Calu3 (cell line): ENCODE measurements around the gene INO80E. TPM values are rescaled to one million over a fixed set of nuclear protein-coding genes. Genes with fewer than 3 reads are reported as not detected.

Experiments
- BruUV-seq: library from RNA; stranded (reverse); fragments of 400-500 nt; replicated peaks from 2 replicates; lab custom pipeline; 2021; lab: Mats Ljungman, UMichigan
- CTCF ChIA-PET: fragments of 300-600 bp; sonication (Branson Sonifier 250); formaldehyde crosslinking; loops from one replicate; lab custom pipeline; 2022; ENCODE audit warnings: antibody characterized with exemption; lab: Charles Lee
- DNase-seq: peaks from one replicate; pipeline ENCODE4 v3.0.0; 2022
- H3K27ac Mint-ChIP-seq: one replicate; pipeline ENCODE4 v1.8.0; 2022; ENCODE audit warnings: mixed read lengths; ENCODE audit not compliant: unreplicated experiment
- H3K27me3 Mint-ChIP-seq: one replicate; pipeline ENCODE4 v1.8.0; 2022; ENCODE audit warnings: mixed read lengths; ENCODE audit not compliant: unreplicated experiment
- H3K36me3 Mint-ChIP-seq: one replicate; pipeline ENCODE4 v1.8.0; 2022; ENCODE audit warnings: mild to moderate bottlenecking, moderate library complexity, mixed read lengths; ENCODE audit not compliant: insufficient read depth, unreplicated experiment
- H3K4me1 Mint-ChIP-seq: one replicate; pipeline ENCODE4 v1.8.0; 2022; ENCODE audit warnings: mild to moderate bottlenecking, low read depth, mixed read lengths; ENCODE audit not compliant: unreplicated experiment
- H3K4me3 Mint-ChIP-seq: one replicate; pipeline ENCODE4 v1.8.0; 2022; ENCODE audit warnings: mild to moderate bottlenecking, low read depth, moderate library complexity, mixed read lengths; ENCODE audit not compliant: unreplicated experiment
- H3K9me3 Mint-ChIP-seq: one replicate; pipeline ENCODE4 v1.8.0; 2022; ENCODE audit warnings: low read depth, mixed read lengths; ENCODE audit not compliant: unreplicated experiment
- intact Hi-C: fragments of 100-400 bp; cut with micrococcal nuclease; formaldehyde crosslinking; loops from one replicate; pipeline ENCODE4 v1.10.0; 2022; ENCODE audit not compliant: unreplicated experiment
- total RNA-seq: library from RNA; stranded (reverse); gene quantifications from 2 replicates; pipeline ENCODE4 v1.2.3, GENCODE V29; 2022
- TF ChIP-seq, protein P1 (sequence below): fragments of 200-600 bp; IDR thresholded peaks from one replicate; pipeline ENCODE4 v1.8.0; 2022; ENCODE audit warnings: antibody characterized with exemption; ENCODE audit not compliant: unreplicated experiment

INO80E gene
- total RNA-seq, 1 experiment from 2014 or later: 107 TPM

DNA sequence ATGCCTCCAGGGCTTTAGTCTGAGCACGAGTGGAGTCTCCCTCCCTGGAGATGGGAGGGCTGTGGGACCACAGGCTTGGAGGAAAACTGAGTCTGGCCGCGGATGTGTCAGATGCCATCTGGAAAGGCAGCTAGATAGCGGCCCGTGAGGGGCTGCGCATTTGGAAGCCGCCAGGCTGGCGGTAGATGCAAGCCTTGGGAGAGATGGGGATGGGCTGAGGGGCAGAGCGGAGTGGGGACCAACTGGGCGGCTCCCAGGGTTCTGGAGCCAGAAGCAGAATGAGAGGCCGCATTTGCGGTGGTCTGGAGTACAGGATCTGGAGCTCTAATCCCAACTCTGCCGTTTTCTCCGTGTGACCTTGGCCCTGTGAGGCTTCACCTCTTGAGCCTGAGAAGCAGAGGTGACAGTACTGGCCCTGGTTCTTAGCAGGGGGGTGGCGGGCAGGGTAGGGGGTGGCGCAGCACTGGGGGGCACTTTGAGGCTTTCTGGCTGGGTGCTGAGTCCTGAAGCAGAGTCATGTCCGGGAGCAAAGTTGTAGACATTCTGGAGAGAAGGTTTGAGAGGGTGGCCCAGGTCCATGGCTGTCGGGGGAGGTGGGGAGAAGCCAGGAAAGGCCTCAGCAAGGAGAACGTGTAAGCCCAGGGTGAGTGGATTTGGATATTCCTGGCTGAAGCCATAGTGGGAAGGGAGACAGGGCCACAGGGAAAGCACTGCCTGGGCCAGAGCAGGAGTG is 6.7 kb downstream of the INO80E start:
- CTCF ChIA-PET: no interaction called here
- peaks cover 6% of the 10 kb centered on the region for H3K4me1 Mint-ChIP-seq
- BruUV-seq: no TSS peak
- no peak for DNase-seq
- H3K36me3 Mint-ChIP-seq: peaks cover 37% of the 10 kb centered on the region
- TF ChIP-seq, protein P1, sequence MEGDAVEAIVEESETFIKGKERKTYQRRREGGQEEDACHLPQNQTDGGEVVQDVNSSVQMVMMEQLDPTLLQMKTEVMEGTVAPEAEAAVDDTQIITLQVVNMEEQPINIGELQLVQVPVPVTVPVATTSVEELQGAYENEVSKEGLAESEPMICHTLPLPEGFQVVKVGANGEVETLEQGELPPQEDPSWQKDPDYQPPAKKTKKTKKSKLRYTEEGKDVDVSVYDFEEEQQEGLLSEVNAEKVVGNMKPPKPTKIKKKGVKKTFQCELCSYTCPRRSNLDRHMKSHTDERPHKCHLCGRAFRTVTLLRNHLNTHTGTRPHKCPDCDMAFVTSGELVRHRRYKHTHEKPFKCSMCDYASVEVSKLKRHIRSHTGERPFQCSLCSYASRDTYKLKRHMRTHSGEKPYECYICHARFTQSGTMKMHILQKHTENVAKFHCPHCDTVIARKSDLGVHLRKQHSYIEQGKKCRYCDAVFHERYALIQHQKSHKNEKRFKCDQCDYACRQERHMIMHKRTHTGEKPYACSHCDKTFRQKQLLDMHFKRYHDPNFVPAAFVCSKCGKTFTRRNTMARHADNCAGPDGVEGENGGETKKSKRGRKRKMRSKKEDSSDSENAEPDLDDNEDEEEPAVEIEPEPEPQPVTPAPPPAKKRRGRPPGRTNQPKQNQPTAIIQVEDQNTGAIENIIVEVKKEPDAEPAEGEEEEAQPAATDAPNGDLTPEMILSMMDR: no peak
- intact Hi-C loops: no loop called here
- H3K27me3 Mint-ChIP-seq: no peaks in the 10 kb centered on the region
- H3K27ac Mint-ChIP-seq: peak overlapping the region; percentile 42
- H3K9me3 Mint-ChIP-seq: no peaks in the 10 kb centered on the region
- H3K4me3 Mint-ChIP-seq: no peak overlapping the region

DNA sequence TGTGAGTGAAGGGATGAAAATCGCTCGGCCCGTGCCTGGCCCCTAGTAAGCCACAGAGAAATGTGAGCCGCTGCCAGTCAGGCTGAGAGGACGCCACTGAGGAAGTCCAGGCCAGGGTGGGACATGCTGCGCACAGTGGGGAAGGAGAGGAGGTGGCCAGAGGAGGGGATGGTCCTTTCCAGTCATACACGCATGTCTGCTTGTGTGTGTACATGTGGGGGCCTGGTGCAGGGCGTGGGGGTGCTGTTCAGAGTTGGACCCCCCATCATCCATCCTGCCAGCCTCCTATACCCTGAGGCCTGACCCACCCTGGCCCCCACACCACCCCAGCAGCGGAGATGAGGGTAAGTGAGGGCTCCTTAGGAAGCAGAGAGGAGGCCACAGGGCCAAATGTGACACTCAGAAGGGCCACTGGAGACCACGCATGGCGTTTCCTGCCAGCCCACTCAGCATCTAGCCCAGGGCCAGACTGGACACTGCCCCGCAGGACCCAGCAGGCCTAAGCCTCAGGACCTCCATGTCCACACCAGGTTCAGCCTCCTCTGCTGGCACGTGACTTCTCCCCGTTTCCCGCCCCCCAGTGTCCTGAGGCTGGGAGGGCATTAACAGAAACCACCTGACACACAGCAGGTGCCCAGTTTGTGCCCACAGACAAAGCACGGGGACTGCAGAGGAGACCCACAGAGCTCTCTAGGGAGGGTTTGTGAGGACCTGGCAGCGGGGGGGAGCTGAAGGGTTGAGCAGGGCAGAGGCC is 7.8 kb downstream of the INO80E start:
- BruUV-seq: no TSS peak

GRCh38 chr16:30004424-30004776 is 8.4 kb downstream of the INO80E start:
- TF ChIP-seq, protein P1: no peak
- Mint-ChIP-seq H3K27me3 (no peaks in the 10 kb centered on the region), H3K4me3 (no peak overlapping the region), H3K27ac (peak overlapping the region; percentile 59), H3K36me3 (peaks cover 45% of the 10 kb centered on the region), H3K9me3 (no peaks in the 10 kb centered on the region), H3K4me1 (peaks cover 6% of the 10 kb centered on the region)
- intact Hi-C loops: loop anchor here (2.0 kb wide), 1 partner anchor 106 kb away; the partner anchor contains the start of gene SEZ6L2
- DNase-seq: no peak
- no TSS peak for BruUV-seq
- CTCF ChIA-PET: interaction anchor here (0.6 kb wide), 1 partner anchor 23 kb away, joined by 12 read pairs; no protein-coding TSS in a partner anchor

More for the DNA sequence above, 7.8 kb downstream of the INO80E start:
- DNase-seq: no peak
- CTCF ChIA-PET: interaction anchor here (0.6 kb wide), 1 partner anchor 22 kb away, joined by 12 read pairs; no protein-coding TSS in a partner anchor
- Mint-ChIP-seq H3K27me3 (no peaks in the 10 kb centered on the region), H3K36me3 (peaks cover 40% of the 10 kb centered on the region), H3K4me3 (no peak overlapping the region), H3K27ac (peak overlapping the region; percentile 59), H3K4me1 (peaks cover 6% of the 10 kb centered on the region), H3K9me3 (no peaks in the 10 kb centered on the region)
- intact Hi-C loops: loop anchor here (2.0 kb wide), 1 partner anchor 105 kb away; the partner anchor contains the start of gene SEZ6L2
- TF ChIP-seq, protein P1: no peak

DNA sequence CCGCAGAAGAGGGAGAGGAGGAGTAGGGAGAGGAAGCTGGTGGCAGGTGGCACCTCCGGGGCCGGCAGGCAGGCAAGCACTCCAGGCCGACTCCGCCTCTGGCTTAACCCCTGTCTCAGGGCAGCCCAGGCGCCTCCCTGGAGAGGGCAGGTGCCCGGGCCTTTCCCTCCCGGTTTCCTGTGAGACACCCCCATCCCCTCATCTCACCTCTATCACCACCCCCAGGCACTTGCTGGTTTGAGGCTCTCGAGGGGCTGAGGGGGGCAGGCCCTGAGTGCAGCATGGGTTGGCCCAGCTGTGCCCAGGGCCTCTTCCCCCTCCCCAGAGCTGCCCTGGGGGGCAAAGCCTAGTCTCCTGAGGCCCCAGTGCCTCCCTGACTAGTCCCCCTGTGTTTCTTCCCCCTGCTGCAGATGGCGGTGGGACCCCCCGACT is 8.8 kb downstream of the INO80E start:
- Mint-ChIP-seq H3K27me3 (peaks cover under 1% of the 10 kb centered on the region), H3K36me3 (peaks cover 48% of the 10 kb centered on the region), H3K9me3 (no peaks in the 10 kb centered on the region), H3K27ac (peak overlapping the region; percentile 59), H3K4me3 (no peak overlapping the region), H3K4me1 (peaks cover 6% of the 10 kb centered on the region)
- BruUV-seq: no TSS peak
- TF ChIP-seq, protein P1: no peak
- intact Hi-C loops: loop anchor here (2.0 to 5.0 kb wide), 3 partner anchors 106 to 183 kb away; partner anchors contain the start of genes CDIPT, MVP and SEZ6L2
- DNase-seq: no peak
- CTCF ChIA-PET: interaction anchor here (0.6 to 1.6 kb wide), 4 partner anchors 23 to 79 kb away, joined by 3 to 12 read pairs (median 4); partner anchors contain the start of gene KCTD13
